WERI-Rb-1 (cell line): ENCODE measurements around the gene ATP1B2.
A peak's percentile ranks its signal among the peaks of the same experiment; 100 is the strongest.

Experiments
- DNase-seq: peaks from one replicate; pipeline ENCODE4 v3.0.0-alpha.2; 2020
- H3K27ac ChIP-seq: fragments of 250-450 bp; sonication (Bioruptor Pico); 2 replicates; pipeline ENCODE4 v1.5.1; 2020; ENCODE audit warnings: mild to moderate bottlenecking, moderate library complexity
- H3K27me3 ChIP-seq: fragments of 250-450 bp; sonication (Bioruptor Pico); 2 replicates; pipeline ENCODE4 v1.5.1; 2021; ENCODE audit warnings: mild to moderate bottlenecking, low read depth, moderate library complexity; ENCODE audit not compliant: insufficient read depth, severe bottlenecking
- H3K36me3 ChIP-seq: fragments of 250-450 bp; sonication (Bioruptor Pico); 2 replicates; pipeline ENCODE4 v1.5.1; 2020; ENCODE audit warnings: mild to moderate bottlenecking, moderate library complexity
- H3K4me3 ChIP-seq: 2 replicates; pipeline ENCODE4 v1.5.1; 2011; ENCODE audit warnings: low read depth, mild to moderate bottlenecking, control low read depth, low read length
- H3K9me3 ChIP-seq: fragments of 250-450 bp; sonication (Bioruptor Pico); 2 replicates; pipeline ENCODE4 v1.5.1; 2021; ENCODE audit warnings: mild to moderate bottlenecking, moderate library complexity; ENCODE audit not compliant: severe bottlenecking
- CTCF ChIP-seq: IDR thresholded peaks from 2 replicates; pipeline ENCODE4 v1.5.1; 2011; ENCODE audit warnings: low read depth, mild to moderate bottlenecking, control low read depth, inconsistent platforms, low read length

ATP1B2 gene

GRCh38 chr17:7701681-7702080 lies 51.0 kb downstream of the ATP1B2 start:
- Histone ChIP-seq H3K27ac (no peak overlapping the region), H3K4me3 (no peak overlapping the region), H3K36me3 (peaks cover 18% of the 10 kb centered on the region), H3K9me3 (no peaks in the 10 kb centered on the region), H3K27me3 (peaks cover 18% of the 10 kb centered on the region)
- no peak for TF ChIP-seq CTCF
- no peak for DNase-seq

- peaks cover 18% of the 10 kb centered on the region for H3K36me3 ChIP-seq
- peaks cover 22% of the 10 kb centered on the region for H3K27me3 ChIP-seq
- no peak for DNase-seq
- no peak for TF ChIP-seq CTCF
- H3K4me3 ChIP-seq = no peak overlapping the region
- no peaks in the 10 kb centered on the region for H3K9me3 ChIP-seq
- no peak overlapping the region for H3K27ac ChIP-seq
Observed at GRCh38 chr17:7702776-7703175, 52.0 kb downstream of the ATP1B2 start.

- H3K36me3 ChIP-seq = peaks cover 18% of the 10 kb centered on the region
- no peak overlapping the region for H3K27ac ChIP-seq
- H3K4me3 ChIP-seq = no peak overlapping the region
- peaks cover 22% of the 10 kb centered on the region for H3K27me3 ChIP-seq
- no peak for TF ChIP-seq CTCF
- peak; percentile 52 for DNase-seq
- H3K9me3 ChIP-seq = no peaks in the 10 kb centered on the region
Observed at GRCh38 chr17:7703584-7704479, 53.1 kb downstream of the ATP1B2 start.

- DNase-seq = peak; percentile 73
- Histone ChIP-seq H3K27me3 (peaks cover 22% of the 10 kb centered on the region), H3K4me3 (peak within 1 kb of the TSS; percentile 65), H3K27ac (no peak within 1 kb of the TSS), H3K9me3 (no peaks in the 10 kb centered on the region), H3K36me3 (peaks cover 18% of the 10 kb centered on the region)
- no peak for TF ChIP-seq CTCF
Observed at GRCh38 chr17:7704601-7705268, 54.0 kb downstream of the ATP1B2 start, which contains the start of gene EFNB3. Gene EFNB3 (plus strand): TSS chr17:7705202. CDS start chr17:7705599, 397 bp downstream.

- Histone ChIP-seq H3K27me3 (peaks cover 22% of the 10 kb centered on the region), H3K4me3 (peak overlapping the region; percentile 65), H3K36me3 (peaks cover 18% of the 10 kb centered on the region), H3K27ac (no peak overlapping the region), H3K9me3 (no peaks in the 10 kb centered on the region)
- DNase-seq = peak; percentile 28
- TF ChIP-seq CTCF = no peak
Observed at GRCh38 chr17:7705269-7706255, 54.8 kb downstream of the ATP1B2 start.
